D341Med (cell line): ENCODE results near the gene OR51I1.

Source experiments
- DNase-seq: peaks from one replicate; pipeline ENCODE4 v3.0.0; 2012; ENCODE audit warnings: low spot score

Gene OR51I1

GRCh38 chr11:5441414-5441813 lies at the start of gene OR51I1:
TSS of gene OR51I1 (minus strand) at chr11:5441514. CDS start at chr11:5441514, 0 bp downstream.
- DNase-seq, result no peak

DNA sequence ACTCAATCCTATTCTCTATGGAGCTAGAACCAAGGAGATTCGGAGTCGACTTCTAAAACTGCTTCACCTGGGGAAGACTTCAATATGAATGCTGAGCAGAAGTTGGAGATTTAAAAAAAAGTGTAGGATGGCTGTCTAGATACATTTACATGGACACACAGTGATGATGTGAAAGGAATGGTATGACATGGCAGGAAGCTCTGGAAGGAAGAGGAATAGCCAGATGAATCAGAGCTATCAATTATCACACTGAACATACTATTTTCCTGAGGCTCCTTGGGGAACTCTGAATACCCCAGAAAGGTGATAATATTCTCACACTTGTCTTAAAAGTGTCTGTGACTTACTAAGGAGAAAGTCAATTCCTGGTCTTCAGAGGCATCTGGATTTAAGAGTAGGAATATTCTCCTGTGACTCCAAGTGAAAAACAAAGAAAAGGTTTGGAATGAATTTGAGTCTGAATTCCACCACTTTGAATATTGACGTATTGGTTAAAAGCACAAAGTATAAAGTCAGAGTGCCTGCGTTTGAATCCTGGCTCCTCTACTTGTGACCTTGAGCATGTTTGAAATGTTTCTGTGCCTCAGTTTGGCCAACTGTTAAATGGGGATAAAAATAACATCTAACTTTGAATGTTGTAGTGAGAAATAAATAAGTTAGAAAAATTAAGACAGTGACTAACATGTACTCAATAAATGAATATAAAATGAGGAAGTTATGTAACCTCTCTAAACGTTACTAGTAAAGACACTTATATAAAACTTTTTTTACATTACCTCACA lies 48.5 kb upstream of the OR51I1 start:
- no peak for DNase-seq

GRCh38 chr11:5488798-5489399 lies 47.6 kb upstream of the OR51I1 start:
- DNase-seq, result no peak

DNA sequence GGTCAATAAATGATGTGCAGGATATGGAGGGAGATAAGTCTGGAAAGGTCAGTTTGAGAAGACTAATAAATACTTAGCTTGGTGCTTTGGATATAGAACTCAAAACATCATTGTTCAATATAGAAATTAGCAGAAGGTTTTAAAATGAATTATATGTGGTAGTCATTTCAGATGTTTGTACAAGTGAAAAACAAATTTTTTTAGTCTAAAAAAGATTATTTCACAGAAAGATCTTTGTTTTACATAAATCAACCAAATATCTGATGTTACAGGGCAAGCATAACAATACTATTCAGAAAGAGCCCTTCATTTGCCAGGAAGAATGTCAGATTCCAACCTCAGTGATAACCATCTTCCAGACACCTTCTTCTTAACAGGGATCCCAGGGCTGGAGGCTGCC lies 47.1 kb upstream of the OR51I1 start, which contains the start of gene OR52D1:
Gene OR52D1 (plus strand): TSS at position 301 of the 400 bp plus-strand sequence. CDS start 22 bp downstream, at position 323.
- no peak for DNase-seq

DNA sequence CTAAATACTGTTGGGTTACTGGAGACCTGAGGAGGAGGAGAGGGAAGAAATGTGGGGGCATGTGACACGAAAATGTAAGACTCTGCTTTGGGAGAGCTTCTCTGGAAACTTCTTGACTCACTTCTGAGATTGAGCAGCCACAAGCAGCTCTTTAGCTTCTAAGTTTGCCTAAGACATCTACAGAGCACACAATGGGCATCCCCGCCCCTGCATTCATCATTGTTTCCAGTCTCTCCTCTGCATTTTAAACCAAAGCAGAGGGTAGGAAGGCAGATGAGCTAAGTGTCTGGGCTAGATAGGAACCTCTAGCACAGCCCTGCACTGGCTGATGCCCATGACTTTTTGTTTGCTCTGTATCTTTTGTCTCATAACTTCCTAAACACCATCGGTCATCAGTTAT lies 45.1 kb upstream of the OR51I1 start:
- no peak for DNase-seq

- DNase-seq, result no peak
Observed at GRCh38 chr11:5486003-5486402, 44.7 kb upstream of the OR51I1 start.

DNA sequence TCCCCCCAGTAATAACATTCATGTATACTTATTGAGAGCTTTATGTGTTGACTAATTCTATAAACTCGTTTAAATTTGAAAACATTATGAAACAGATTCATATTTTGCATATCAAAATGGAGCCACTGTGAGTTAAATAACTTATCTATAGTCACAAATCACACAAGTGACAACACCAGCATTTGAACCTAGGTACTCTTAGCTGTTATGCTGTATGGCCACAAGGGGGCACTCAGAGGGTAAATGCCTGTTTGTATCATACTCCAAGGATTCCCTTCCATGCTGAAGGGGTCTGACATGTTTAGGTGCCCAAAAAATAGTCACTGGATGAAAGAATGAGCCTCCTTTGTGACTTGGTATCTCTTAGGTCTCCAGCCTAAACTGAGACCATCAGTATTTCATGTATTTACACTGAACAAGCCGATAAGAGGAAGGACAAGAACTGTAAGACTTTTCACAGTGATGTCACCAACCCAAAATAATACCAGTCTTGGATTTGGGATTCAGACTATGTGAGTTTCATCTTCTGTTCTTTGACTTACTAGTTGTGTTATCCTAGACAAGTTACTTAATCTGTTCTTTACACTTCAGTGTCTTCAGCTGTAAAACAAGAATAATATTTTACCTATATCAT lies 35.0 kb upstream of the OR51I1 start:
- peak; percentile 28 for DNase-seq

DNA sequence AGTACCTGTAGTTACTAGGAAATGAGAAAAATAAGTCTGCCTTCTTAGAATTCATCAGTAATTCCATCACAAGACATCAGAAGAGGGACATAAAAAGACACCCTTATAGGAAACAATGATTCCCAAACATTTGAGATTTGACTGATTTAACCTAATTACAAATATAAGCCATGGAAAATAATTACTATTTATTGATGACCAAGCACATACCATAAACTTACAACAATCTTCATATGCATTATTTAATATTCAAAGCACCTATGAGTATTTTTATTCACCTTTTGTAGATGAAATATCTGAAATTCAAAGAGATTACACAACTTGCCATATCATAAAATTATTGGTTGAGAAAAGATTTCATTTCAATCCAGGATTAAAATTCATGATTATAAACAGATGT lies 32.6 kb upstream of the OR51I1 start:
- DNase-seq, result no peak

DNA sequence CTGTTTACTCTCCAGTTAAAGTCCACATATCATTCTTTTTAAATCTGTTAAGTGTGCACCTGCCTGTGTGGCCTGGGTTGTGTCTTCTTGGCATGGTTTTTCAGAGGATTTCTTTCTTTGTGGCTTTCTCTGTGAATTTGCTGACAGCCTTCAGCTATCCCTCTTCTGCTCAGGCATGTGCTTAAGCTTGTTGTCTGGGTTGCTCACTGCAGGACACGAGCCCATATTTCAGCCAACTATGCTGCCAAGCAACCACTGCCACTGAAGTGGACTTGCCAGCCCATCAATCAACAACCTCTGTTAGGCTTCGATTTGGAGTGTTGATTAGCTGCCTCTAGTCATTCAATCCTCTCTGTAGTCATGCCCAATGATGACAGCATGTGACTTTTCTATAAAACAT lies 26.2 kb upstream of the OR51I1 start:
- no peak for DNase-seq

DNA sequence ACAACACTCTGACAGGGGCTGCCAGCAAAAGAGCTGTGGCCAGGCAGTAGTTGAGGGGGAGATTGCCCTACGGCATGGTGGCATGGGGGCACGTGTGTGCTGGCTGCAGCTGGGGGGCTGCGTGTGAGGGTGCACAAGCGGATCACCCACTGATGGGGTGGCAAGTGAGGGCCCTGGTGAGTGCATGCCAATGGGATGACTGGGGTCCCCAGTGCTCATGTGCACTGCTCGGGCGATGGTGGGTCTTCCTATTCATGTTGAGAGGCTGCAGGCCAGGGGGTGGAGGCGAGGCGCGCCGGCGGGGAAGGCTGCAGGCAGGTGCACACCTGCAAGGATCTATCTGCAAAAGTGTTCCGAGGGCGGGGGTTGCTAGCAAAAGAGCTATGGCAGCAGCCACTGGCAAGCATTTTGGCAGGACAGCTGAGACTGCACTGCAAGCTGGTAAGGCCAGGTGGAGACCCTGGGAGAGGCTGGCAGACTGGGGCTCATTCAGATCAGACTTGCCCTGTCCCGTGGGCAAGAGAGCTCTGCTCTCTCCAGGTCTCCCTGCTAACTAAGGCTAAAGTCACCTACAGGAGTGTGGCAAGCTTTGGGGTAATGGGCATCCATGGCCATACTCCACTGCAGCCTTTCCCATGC lies 19.8 kb upstream of the OR51I1 start:
- DNase-seq, result no peak

DNA sequence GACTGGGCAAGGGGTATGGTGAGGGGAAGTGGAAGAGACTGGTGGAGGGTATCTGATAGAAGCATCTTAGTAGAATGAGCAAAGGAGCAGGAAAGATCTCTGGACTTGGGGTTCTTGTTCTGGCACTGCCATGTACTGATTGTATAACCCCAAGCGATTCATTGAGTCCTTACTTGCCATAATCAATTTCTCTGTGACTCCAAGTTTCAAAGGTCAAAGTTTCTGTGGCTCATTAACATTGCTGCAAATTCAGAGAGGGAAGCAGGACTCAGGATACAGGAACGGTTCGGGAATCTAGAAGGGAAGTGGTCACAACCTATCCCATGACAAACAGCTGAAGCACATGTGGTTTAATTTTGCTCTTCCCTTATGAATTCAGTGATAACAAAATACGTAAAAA lies 8.1 kb upstream of the OR51I1 start:
- DNase-seq, result no peak

DNA sequence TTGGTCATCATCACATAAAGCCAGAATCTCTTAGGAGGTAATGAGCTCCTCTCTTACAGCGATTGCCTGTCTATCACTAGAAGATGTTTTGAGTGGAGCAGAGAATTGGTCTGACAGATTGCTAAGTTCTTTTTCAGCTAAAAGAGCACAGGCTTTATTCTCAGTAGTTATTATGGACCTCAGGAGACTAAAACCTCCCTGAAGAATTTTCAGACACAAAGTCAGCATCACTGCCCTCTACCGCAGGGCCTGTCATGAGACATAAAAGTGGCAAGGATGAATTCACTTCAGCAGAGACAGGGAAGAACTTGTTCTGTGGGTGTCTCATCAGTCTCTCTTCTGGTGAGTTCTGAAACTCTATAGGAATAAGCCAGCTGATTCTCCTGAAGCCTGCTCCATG lies 7.7 kb upstream of the OR51I1 start, which contains the start of gene OR51I2:
Gene OR51I2 (plus strand): TSS at position 301 of the 400 bp plus-strand sequence. CDS start 4,166 bp downstream, outside the sequence.
- no peak for DNase-seq

GRCh38 chr11:5443835-5444393 lies 2.6 kb upstream of the OR51I1 start:
- DNase-seq, result no peak

DNA sequence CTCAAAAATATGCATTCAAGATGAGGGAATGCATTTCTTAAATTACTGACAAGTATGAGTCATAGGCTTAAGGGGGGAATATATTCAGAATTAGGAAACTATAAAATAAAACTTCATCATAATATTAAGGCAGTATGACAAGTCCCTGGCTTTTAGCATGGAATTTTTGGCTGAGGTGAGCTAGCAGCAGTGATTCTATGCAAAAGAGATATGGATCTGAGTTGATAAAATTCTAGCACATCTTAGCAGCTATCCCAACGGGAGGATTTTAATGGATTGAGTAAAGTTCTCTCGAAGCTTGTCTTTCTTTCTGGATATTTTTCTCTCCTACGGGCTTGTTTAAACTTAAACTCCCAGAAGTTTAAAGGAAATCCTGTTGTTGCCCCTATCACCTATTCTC lies 18.2 kb downstream of the OR51I1 start:
- DNase-seq, result no peak

- no peak for DNase-seq
Observed at GRCh38 chr11:5421811-5422210, 19.5 kb downstream of the OR51I1 start, which contains the start of gene OR51Q1. TSS of gene OR51Q1 (plus strand) at chr11:5422111. CDS start at chr11:5422201, 90 bp downstream.

DNA sequence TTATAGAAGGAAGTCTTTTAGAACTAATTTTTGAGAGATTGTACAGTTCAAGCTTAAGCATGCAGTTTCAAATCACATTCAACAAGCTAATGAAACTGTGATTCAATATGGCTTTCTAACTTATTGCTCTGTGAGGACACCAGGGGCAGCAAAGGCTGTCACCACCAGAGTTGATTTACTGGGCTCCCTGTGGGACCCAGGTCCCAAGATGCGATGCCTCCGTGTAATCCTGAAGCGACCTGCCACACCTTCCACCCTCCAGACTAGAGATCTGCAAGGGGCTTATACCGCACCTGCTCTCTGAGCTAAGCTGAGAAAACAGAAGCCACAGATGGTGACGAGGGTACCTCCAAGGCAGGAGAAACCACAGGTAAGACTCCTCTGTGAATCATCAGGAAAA lies 20.3 kb downstream of the OR51I1 start:
- DNase-seq, result no peak

- no peak for DNase-seq
Observed at GRCh38 chr11:5405173-5405572, 36.1 kb downstream of the OR51I1 start.

- no peak for DNase-seq
Observed at GRCh38 chr11:5398936-5399335, 42.4 kb downstream of the OR51I1 start.

- DNase-seq, result no peak
Observed at GRCh38 chr11:5394091-5394490, 47.2 kb downstream of the OR51I1 start.
